HUES64 (cell line): ENCODE data around the gene FHIT.

Experiments
- H3K27ac ChIP-seq: 2 replicates; pipeline ENCODE4 v1.7.0; 2013; ENCODE audit warnings: low read depth, low read length, inconsistent platforms
- H3K27me3 ChIP-seq: 2 replicates; pipeline ENCODE4 v1.6.1; 2013; ENCODE audit warnings: mild to moderate bottlenecking, low read length; ENCODE audit not compliant: insufficient read depth
- H3K36me3 ChIP-seq: 2 replicates; pipeline ENCODE4 v1.6.1; 2013; ENCODE audit warnings: mild to moderate bottlenecking, low read length; ENCODE audit not compliant: insufficient read depth
- H3K4me1 ChIP-seq: 2 replicates; pipeline ENCODE4 v1.6.1; 2013; ENCODE audit warnings: mild to moderate bottlenecking, low read length, moderate library complexity; ENCODE audit not compliant: insufficient read depth
- H3K4me3 ChIP-seq: 2 replicates; pipeline ENCODE4 v1.5.1; 2013; ENCODE audit warnings: mild to moderate bottlenecking, low read length, moderate library complexity
- H3K9ac ChIP-seq: 2 replicates; pipeline ENCODE4 v1.6.1; 2013; ENCODE audit warnings: mild to moderate bottlenecking, low read depth, low read length
- H3K9me3 ChIP-seq: 2 replicates; pipeline ENCODE4 v1.6.1; 2013; ENCODE audit warnings: low read depth, low read length; ENCODE audit not compliant: insufficient read depth
- WGBS: fragments of 150-250, 120-280 bp; methylation state at CpG from one replicate; pipeline ENCODE4 v1.1.7; 2013; ENCODE audit warnings: missing lambda C conversion rate; 5-methylcytosine and 5-hydroxymethylcytosine counted together

The FHIT gene

GRCh38 chr3:60198179-60198720 lies 1053.0 kb downstream of the FHIT start:
- Histone ChIP-seq H3K4me3 (no peak overlapping the region), H3K9ac (no peak overlapping the region), H3K27ac (no peak overlapping the region), H3K27me3 (no peaks in the 10 kb centered on the region), H3K9me3 (no peaks in the 10 kb centered on the region), H3K4me1 (0 out of 2 replicates have a peak, but pooled peaks cover 3% of the 10 kb centered on the region), H3K36me3 (no peaks in the 10 kb centered on the region)
- WGBS: 90% methylated on average over 4 of the region's 5 CpGs

- peaks cover 10% of the 10 kb centered on the region; the same call in 1 of the 2 replicates for H3K4me1 ChIP-seq
- no peak overlapping the region for H3K9ac ChIP-seq
- no peaks in the 10 kb centered on the region for H3K36me3 ChIP-seq
- WGBS: 99% methylated on average over 6 of the region's 7 CpGs
- H3K9me3 ChIP-seq: no peaks in the 10 kb centered on the region
- H3K4me3 ChIP-seq: no peak overlapping the region
- no peaks in the 10 kb centered on the region for H3K27me3 ChIP-seq
- no peak overlapping the region for H3K27ac ChIP-seq
Measured at GRCh38 chr3:60192297-60193114, 1058.7 kb downstream of the FHIT start.

DNA sequence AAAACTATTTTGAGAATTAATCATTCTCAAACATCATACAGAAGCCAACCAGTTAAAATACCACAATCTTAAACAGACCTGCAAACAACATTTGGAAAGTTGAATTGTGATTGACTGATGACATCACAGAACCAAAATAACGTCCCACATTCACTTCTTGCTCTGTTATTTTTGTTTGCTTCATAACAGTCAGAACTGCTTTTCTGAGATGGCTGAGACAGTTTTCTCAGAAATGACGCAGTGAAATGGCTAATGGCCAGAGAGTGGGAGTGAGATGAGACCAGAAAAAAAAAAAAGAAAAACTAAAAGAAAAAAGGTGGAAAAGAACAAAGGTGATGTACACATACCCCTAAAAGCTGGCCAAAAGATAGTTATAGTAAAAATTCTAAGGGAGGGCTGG lies 1061.2 kb downstream of the FHIT start:
- H3K4me1 ChIP-seq: peaks cover 18% of the 10 kb centered on the region
- H3K4me3 ChIP-seq: no peak overlapping the region
- no peak overlapping the region for H3K27ac ChIP-seq
- H3K36me3 ChIP-seq: no peaks in the 10 kb centered on the region
- H3K9ac ChIP-seq: no peak overlapping the region
- WGBS: 98% methylated on average over 2 of the region's 2 CpGs
- no peaks in the 10 kb centered on the region for H3K9me3 ChIP-seq
- no peaks in the 10 kb centered on the region for H3K27me3 ChIP-seq

DNA sequence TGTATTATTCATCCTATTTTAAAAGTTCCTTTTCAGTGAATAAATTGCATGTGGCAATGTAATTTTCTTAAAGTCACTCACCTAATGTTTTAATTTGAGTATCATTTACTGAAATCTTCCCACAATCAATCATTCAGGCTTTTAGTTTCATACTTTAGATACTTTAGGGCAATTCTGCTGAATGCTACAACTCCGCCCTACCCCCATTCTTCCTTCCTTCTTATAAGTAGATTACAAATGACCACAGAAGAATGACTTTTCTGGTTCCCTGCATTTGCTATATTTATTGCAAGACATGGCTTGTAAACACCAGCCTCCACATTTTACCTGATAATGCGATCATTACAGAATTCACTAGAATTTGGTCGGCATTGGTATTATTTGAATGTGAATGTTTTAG lies 1061.9 kb downstream of the FHIT start:
- H3K27me3 ChIP-seq: no peaks in the 10 kb centered on the region
- H3K4me1 ChIP-seq: peaks cover 18% of the 10 kb centered on the region
- no peaks in the 10 kb centered on the region for H3K9me3 ChIP-seq
- H3K27ac ChIP-seq: no peak overlapping the region
- 86% methylated on average over 3 of the region's 3 CpGs for WGBS
- H3K4me3 ChIP-seq: no peak overlapping the region
- no peaks in the 10 kb centered on the region for H3K36me3 ChIP-seq
- H3K9ac ChIP-seq: no peak overlapping the region

DNA sequence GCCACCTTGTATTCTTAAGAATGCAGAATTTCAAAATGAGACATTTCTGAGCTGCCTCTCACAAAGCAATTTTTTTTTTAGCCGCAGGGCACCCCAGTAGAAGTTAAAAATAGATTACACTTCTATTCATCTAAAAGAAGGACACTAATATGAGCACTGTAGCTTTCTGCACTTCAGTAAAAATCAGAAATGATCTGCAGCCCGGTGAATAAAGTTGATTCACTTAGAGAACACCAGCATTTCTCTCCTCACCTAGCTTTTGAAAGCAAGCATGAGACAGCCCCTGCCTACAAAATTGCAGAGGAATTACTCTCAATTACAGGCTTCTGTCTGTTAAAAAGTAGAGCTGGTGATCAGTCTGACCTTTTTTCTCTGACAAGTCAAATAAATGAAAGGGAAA lies 1062.4 kb downstream of the FHIT start:
- Histone ChIP-seq H3K9ac (no peak overlapping the region), H3K36me3 (no peaks in the 10 kb centered on the region), H3K27me3 (no peaks in the 10 kb centered on the region), H3K9me3 (no peaks in the 10 kb centered on the region), H3K4me3 (no peak overlapping the region), H3K27ac (no peak overlapping the region), H3K4me1 (peaks cover 18% of the 10 kb centered on the region)
- 86% methylated on average over 2 of the region's 2 CpGs for WGBS

DNA sequence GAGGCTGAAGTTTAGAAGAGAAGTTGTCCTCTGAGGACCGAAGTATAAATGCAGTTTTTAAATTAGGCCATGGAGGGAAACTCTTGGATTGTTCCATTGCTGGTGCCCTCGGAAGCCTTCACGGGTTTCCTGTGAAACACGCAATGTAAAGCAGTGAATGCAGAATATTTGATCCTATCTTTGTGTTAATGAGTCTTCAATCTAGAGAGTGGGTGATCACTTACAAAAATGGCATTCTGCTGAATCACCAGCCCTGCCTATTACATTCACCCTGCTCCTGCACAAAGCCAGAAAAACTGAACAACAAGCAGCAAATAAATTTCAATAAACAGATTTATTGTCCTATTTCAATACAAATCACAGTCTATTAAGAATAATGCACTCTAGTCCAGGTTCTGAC lies 1063.9 kb downstream of the FHIT start:
- Histone ChIP-seq H3K36me3 (no peaks in the 10 kb centered on the region), H3K9me3 (no peaks in the 10 kb centered on the region), H3K4me1 (peaks cover 18% of the 10 kb centered on the region), H3K27ac (no peak overlapping the region), H3K4me3 (no peak overlapping the region), H3K9ac (no peak overlapping the region), H3K27me3 (no peaks in the 10 kb centered on the region)
- 87% methylated on average over 4 of the region's 4 CpGs for WGBS

DNA sequence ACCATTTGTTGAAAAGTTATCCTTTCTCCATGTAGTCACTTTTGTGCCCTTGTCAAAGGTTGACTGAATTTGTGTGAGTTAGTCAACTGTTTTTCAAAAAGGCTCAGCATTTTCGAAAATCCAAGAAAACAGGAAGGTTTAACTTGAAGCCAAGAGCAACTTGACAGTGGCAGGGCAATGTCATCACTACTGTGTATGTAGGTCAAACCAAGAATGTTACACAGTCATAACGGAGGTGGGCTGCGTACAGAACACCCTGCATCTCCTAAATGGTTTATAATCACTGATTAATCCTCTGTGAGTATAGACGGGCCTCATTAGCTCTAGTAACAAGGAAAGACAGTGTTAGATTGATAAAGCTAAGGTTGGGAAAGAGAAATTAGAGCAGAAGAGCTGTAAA lies 1064.9 kb downstream of the FHIT start:
- Histone ChIP-seq H3K9ac (no peak overlapping the region), H3K4me1 (peaks cover 18% of the 10 kb centered on the region)
- 90% methylated on average over 4 of the region's 4 CpGs for WGBS

DNA sequence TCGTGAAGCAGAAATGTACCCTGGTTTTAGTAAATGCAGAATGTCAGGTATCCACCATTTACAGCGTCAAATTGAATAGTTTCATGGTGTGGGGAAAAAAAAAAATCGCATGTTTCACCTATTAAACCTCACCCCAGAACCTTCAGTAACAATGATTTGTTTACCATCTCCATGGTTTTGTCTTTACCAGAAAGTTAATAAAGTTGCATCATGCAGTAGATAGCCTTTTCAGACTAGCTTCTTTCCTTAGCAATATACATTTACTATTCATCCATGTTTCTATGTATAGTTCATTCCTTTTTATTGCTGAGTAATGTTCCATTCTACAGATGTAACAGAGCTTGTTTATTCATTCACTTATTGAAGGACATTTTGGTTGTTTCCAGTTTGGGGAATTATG lies 1066.1 kb downstream of the FHIT start:
- Histone ChIP-seq H3K27me3 (no peaks in the 10 kb centered on the region), H3K9me3 (no peaks in the 10 kb centered on the region), H3K9ac (no peak overlapping the region), H3K4me1 (peaks cover 18% of the 10 kb centered on the region), H3K27ac (no peak overlapping the region), H3K36me3 (no peaks in the 10 kb centered on the region), H3K4me3 (no peak overlapping the region)
- WGBS: 98% methylated on average over 2 of the region's 3 CpGs

More for the DNA sequence above, 1064.9 kb downstream of the FHIT start:
- Histone ChIP-seq H3K9me3 (no peaks in the 10 kb centered on the region), H3K27me3 (no peaks in the 10 kb centered on the region), H3K36me3 (no peaks in the 10 kb centered on the region), H3K4me3 (no peak overlapping the region), H3K27ac (no peak overlapping the region)

DNA sequence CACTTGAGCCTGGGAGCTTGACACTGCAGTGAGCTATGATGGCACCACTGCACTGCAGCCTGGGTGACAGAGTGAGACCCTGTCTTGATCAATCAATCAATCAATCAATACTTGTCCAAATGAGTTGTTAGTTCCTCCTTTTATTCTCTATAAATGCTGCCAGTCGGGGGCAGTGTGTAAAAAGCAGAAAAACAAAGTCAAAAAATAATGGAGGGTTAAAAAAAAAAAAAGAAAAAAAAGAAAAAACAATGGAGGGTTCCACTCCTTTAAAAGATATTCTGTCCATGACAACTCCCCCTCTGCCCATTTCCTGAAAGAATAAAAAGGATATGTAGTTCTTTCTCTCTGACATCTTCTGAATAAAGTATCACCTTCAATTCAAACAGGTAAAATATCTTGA lies 1068.6 kb downstream of the FHIT start:
- WGBS: 75% methylated on average over 1 of the region's 1 CpG
- Histone ChIP-seq H3K4me1 (peaks cover 9% of the 10 kb centered on the region), H3K9ac (no peak overlapping the region), H3K36me3 (no peaks in the 10 kb centered on the region), H3K27ac (no peak overlapping the region), H3K9me3 (no peaks in the 10 kb centered on the region), H3K4me3 (no peak overlapping the region), H3K27me3 (no peaks in the 10 kb centered on the region)

DNA sequence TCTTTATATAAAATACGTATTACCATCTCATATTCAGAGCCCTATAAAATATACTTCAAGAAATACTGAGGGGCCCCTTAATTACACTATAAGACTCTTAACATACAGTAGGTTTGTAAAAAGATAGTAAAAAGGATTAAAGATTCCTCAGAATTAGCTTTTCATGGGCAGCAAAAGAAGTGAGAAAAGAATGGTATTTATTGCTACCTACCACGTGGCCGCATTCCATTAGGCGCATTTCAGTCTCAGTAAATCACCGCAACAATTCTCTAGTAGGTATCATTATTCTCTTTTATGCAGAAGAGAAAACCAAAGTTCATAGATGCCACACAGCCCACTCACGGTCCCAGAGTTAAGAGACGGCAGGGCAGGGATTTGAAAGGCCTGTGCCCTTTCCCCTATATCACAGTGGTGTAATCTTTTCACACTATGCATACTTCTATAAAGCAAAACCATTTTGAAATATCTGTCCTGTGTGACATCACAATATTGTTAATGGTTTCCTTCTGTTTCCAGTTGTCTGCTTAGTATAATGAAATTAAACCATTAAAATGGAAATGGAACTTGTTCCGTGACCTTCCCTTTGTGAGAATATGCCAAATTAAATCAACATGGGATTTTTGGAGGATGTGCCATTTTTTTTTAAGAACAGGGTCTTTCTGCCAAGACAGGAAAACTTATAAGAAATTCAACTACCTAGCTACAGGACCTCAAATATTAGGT lies 1072.2 kb downstream of the FHIT start:
- no peaks in the 10 kb centered on the region for H3K9me3 ChIP-seq
- H3K27ac ChIP-seq: no peak overlapping the region
- H3K36me3 ChIP-seq: no peaks in the 10 kb centered on the region
- no peak overlapping the region for H3K4me3 ChIP-seq
- no peak overlapping the region for H3K9ac ChIP-seq
- H3K27me3 ChIP-seq: no peaks in the 10 kb centered on the region
- H3K4me1 ChIP-seq: no peaks in the 10 kb centered on the region
- 93% methylated on average over 8 of the region's 8 CpGs for WGBS

DNA sequence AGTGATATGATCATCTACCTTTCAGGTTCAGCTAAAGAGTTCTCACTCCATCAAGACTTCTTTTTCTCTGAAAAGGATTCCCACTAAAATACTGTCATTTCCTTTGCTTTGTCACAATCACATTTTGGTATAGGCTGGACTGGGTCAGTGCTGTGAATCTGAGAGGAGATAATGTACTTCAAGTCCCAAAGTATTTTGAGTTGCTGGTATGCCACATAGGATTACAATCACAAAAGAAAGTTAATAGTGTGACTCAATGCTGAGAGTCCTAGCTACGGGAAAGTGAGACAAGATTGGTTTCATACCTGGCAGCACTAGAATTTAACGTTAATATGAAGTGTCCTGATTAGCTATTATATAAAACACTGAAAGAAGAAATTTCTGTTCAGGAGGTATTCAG lies 1073.5 kb downstream of the FHIT start:
- H3K9ac ChIP-seq: no peak overlapping the region
- no peaks in the 10 kb centered on the region for H3K4me1 ChIP-seq
- H3K27me3 ChIP-seq: no peaks in the 10 kb centered on the region
- 100% methylated on average over 2 of the region's 2 CpGs for WGBS
- H3K36me3 ChIP-seq: no peaks in the 10 kb centered on the region
- no peak overlapping the region for H3K4me3 ChIP-seq
- no peak overlapping the region for H3K27ac ChIP-seq
- no peaks in the 10 kb centered on the region for H3K9me3 ChIP-seq
